Measurements from ENCODE around the gene USP48. TPM values are rescaled to one million over a fixed set of nuclear protein-coding genes. Genes with fewer than 3 reads are reported as not detected.
"Not testable (repeated sequence)": the region's sequence is repeated elsewhere in the genome, so short reads cannot be mapped to it uniquely, and the experiment has no call there.

Gene USP48
- total RNA-seq, 1 donor from 2014 or later: 53.7 TPM

- no peak for DNase-seq (ENCODE audit: low spot score)
These were observed 80.2 kb downstream of the USP48 start for GRCh38 chr1:21702780-21703179.

- no peak for DNase-seq (ENCODE audit: low spot score)
These were observed 81.5 kb downstream of the USP48 start for GRCh38 chr1:21701401-21701800.

- DNase-seq (ENCODE audit: low spot score): no peak
These were observed 82.9 kb downstream of the USP48 start for GRCh38 chr1:21700094-21700493.

GRCh38 chr1:21696931-21697330 lies 86.0 kb downstream of the USP48 start:
- no peak for DNase-seq (ENCODE audit: low spot score)

- no peak for DNase-seq (ENCODE audit: low spot score)
These were observed 89.2 kb downstream of the USP48 start for GRCh38 chr1:21693732-21694131.

GRCh38 chr1:21691739-21692138 lies 91.2 kb downstream of the USP48 start:
- no peak for DNase-seq (ENCODE audit: low spot score)

GRCh38 chr1:21689661-21690372 lies 93.1 kb downstream of the USP48 start:
- DNase-seq (ENCODE audit: low spot score): no peak

- no peak for DNase-seq (ENCODE audit: low spot score)
These were observed 95.8 kb downstream of the USP48 start for GRCh38 chr1:21687081-21687529.

GRCh38 chr1:21685946-21686678 lies 96.8 kb downstream of the USP48 start:
- DNase-seq (ENCODE audit: low spot score): no peak

- DNase-seq (ENCODE audit: low spot score): no peak
These were observed 101.5 kb downstream of the USP48 start for GRCh38 chr1:21681426-21681825.

- no peak for DNase-seq (ENCODE audit: low spot score)
These were observed 102.0 kb downstream of the USP48 start for GRCh38 chr1:21680918-21681317.

GRCh38 chr1:21680381-21680780 lies 102.6 kb downstream of the USP48 start:
- no peak for DNase-seq (ENCODE audit: low spot score)

GRCh38 chr1:21677168-21677567 lies 105.8 kb downstream of the USP48 start:
- DNase-seq (ENCODE audit: low spot score): no peak

GRCh38 chr1:21674957-21675356 lies 108.0 kb downstream of the USP48 start:
- DNase-seq (ENCODE audit: low spot score): no peak

GRCh38 chr1:21673853-21674252 lies 109.1 kb downstream of the USP48 start:
- not testable (repeated sequence) for DNase-seq (ENCODE audit: low spot score)

- DNase-seq (ENCODE audit: low spot score): peak; percentile 88
These were observed 109.6 kb downstream of the USP48 start for GRCh38 chr1:21673277-21673780.

- DNase-seq (ENCODE audit: low spot score): no peak
These were observed 110.3 kb downstream of the USP48 start for GRCh38 chr1:21672478-21673276.

- no peak for DNase-seq (ENCODE audit: low spot score)
These were observed 111.0 kb downstream of the USP48 start for GRCh38 chr1:21671915-21672314.

- DNase-seq (ENCODE audit: low spot score): no peak
These were observed 111.7 kb downstream of the USP48 start for GRCh38 chr1:21670956-21671902.

GRCh38 chr1:21670059-21670881 lies 112.7 kb downstream of the USP48 start:
- DNase-seq (ENCODE audit: low spot score): no peak

Measured in mesenteric fat pad (tissue), 1 donor.